ENCODE measurements around the gene AKAP13.
A peak's percentile ranks its signal among the peaks of the same experiment; 100 is the strongest.

Gene AKAP13

GRCh38 chr15:85604194-85604593 is 223.8 kb downstream of the AKAP13 start:
- DNase-seq: no peak

- no peak for DNase-seq
Observed at GRCh38 chr15:85606738-85607137, 226.3 kb downstream of the AKAP13 start.

GRCh38 chr15:85607141-85607806 is 226.9 kb downstream of the AKAP13 start:
- no peak for DNase-seq

- no peak for DNase-seq
Observed at GRCh38 chr15:85607842-85608241, 227.4 kb downstream of the AKAP13 start.

- DNase-seq: no peak
Observed at GRCh38 chr15:85609492-85609891, 229.1 kb downstream of the AKAP13 start.

GRCh38 chr15:85611361-85611760 is 231.0 kb downstream of the AKAP13 start:
- no peak for DNase-seq

GRCh38 chr15:85614059-85614458 is 233.7 kb downstream of the AKAP13 start:
- DNase-seq: no peak

GRCh38 chr15:85615930-85616329 is 235.5 kb downstream of the AKAP13 start:
- peak; percentile 67 for DNase-seq

GRCh38 chr15:85616549-85617110 is 236.2 kb downstream of the AKAP13 start:
- no peak for DNase-seq

GRCh38 chr15:85618228-85618505 is 237.8 kb downstream of the AKAP13 start:
- DNase-seq: no peak

- peak; percentile 76 for DNase-seq
Observed at GRCh38 chr15:85618956-85619491, 238.6 kb downstream of the AKAP13 start.

- DNase-seq: no peak
Observed at GRCh38 chr15:85619992-85620689, 239.7 kb downstream of the AKAP13 start.

- DNase-seq: peak; percentile 61
Observed at GRCh38 chr15:85620690-85621049, 240.3 kb downstream of the AKAP13 start.

GRCh38 chr15:85621094-85621493 is 240.7 kb downstream of the AKAP13 start:
- DNase-seq: peak; percentile 30

- DNase-seq: no peak
Observed at GRCh38 chr15:85622221-85622831, 241.9 kb downstream of the AKAP13 start.

GRCh38 chr15:85623315-85624049 is 243.1 kb downstream of the AKAP13 start:
- no peak for DNase-seq

GRCh38 chr15:85624291-85624801 is 243.9 kb downstream of the AKAP13 start:
- peak; percentile 45 for DNase-seq

GRCh38 chr15:85625166-85625830 is 244.9 kb downstream of the AKAP13 start:
- DNase-seq: peak; percentile 57

- peak; percentile 72 for DNase-seq
Observed at GRCh38 chr15:85625856-85626255, 245.5 kb downstream of the AKAP13 start.

- no peak for DNase-seq
Observed at GRCh38 chr15:85627213-85627935, 247.0 kb downstream of the AKAP13 start.

- no peak for DNase-seq
Observed at GRCh38 chr15:85630311-85630710, 249.9 kb downstream of the AKAP13 start.

- DNase-seq: no peak
Observed at GRCh38 chr15:85631018-85631417, 250.6 kb downstream of the AKAP13 start.

Measured in CD4-positive, alpha-beta T cell treated with Interleukin-17A for 1 hour (primary cell).